Stimulated activated CD4-positive, alpha-beta T cell treated with anti-CD3 and anti-CD28 coated beads, Interleukin-1b, Interleukin-23, amount 100 ng/mL, for 1 hour (primary cell): ENCODE results near the gene GMPPA.

Source experiments
- DNase-seq, 2 donors: peaks; one replicate each; pipeline ENCODE4 v3.0.0-alpha.2; 2020; ENCODE audit warnings: low read depth in 2 of 2

Gene GMPPA

DNA sequence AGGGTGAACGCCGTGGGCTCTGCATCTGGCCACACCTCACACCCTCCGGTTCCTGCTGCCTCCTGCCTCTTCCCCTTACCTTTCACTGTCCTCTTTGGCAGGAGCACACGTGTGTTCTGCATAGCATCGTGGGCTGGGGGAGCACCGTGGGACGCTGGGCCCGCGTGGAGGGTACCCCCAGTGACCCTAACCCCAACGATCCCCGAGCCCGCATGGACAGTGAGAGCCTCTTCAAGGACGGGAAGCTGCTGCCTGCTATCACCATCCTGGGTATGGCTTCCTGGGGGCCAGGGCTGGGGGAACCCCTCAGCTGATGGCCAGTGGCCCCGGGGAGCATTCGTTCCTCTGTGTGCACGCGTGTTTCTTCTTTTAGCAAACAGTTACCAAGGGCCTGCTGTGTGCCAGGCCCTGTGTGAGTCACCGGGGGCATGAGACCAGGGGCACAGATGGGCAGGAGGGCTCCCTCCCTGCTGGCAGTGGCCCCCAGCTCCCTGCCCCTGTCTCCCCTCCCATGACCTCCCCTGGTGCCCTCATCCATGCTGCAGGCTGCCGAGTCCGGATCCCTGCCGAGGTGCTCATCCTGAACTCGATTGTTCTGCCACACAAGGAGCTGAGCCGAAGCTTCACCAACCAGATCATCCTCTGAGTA, 7.6 kb downstream of the GMPPA start:
- no peak for DNase-seq

DNA sequence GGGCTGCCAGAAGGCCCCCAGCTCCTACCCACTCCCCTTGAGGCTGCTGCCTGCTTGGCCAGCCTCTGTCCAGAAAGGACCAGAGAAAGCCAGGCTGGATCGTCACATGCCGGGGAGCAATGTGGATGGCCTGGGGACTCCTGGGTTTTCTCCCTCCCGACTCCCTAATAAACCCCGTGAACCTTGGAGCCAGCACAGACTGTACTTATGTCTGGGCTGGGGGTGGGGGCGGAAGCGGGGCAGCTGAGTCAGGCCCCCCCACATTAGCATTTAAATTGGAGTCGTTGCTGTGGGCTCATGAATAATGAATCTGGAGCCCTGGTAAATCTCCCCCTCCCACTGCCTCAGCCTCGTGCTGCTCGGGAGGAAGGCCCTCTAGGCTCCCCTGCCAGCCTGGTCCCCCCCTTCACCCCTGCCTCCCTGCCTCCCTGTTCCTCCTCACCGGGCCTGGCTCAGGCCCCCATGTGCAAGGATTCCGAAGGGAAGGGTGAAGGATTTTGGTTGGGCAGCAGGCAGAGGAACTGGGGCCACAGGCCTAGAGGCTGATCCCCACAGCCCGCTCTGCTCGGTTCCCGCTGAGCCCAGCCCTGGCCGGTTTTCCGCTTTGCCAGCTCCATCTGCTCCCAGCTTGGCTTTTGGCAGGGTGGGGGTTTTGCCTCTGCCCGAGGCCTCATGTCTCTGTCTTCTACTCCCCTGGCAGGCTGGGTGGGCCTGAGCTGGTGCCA, 8.3 kb downstream of the GMPPA start:
- no peak for DNase-seq

DNA sequence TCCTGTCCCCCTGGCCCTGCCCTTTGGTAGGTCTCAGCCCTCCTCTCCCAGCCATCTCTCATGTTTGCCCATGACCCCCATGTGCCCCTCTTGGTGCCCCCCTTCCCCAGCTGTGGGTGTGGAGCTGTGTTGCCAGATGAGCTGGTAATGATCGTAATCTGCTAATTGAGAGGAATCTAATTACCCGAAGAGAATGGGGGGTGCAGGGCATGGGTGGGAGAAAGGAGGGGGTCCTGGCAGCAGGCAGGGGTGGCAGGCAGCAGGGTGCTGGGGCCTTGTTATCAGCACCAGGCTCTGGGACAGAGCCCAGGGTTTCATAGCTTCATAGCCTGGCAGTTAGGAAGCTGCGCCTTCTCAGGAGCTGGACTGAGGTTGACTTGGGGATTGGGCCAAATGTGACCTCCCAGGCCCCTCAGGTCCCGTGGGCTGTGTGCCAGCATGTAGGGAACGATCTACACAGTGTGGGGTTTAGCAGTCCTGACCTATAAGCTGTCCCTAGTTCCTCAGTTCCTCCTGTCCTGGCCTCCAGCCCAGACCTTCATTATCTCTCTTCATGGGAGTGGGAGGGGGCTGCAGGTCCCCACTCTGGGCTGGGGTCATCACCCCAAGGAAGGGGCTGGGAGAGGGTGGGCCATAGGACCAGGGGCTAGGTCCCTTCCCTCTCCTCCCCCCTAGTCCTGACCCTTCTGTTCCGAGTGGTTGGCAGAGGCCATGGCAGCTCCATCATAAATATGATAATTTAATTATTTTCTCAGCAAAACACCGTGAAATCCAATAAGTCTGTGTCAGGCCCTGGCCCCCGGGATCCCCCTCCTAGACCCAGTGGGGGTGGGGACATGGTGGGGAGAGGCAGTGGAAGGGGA, 9.1 kb downstream of the GMPPA start:
- no peak for DNase-seq

DNA sequence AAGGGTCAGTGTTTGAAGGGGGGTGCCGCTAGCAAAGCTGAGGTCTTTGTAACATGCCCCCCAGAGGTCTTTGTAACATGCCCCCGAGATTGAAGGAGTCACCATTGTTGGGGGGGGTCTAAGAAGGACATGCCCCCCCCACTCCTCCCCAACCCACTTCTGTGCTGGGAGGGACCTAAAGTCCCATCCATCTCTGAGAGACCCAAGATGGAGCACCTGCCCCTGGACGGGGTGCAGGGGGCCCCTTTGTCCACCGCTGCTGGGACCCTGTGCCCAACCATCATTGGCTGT, 9.7 kb downstream of the GMPPA start:
- no peak for DNase-seq

DNA sequence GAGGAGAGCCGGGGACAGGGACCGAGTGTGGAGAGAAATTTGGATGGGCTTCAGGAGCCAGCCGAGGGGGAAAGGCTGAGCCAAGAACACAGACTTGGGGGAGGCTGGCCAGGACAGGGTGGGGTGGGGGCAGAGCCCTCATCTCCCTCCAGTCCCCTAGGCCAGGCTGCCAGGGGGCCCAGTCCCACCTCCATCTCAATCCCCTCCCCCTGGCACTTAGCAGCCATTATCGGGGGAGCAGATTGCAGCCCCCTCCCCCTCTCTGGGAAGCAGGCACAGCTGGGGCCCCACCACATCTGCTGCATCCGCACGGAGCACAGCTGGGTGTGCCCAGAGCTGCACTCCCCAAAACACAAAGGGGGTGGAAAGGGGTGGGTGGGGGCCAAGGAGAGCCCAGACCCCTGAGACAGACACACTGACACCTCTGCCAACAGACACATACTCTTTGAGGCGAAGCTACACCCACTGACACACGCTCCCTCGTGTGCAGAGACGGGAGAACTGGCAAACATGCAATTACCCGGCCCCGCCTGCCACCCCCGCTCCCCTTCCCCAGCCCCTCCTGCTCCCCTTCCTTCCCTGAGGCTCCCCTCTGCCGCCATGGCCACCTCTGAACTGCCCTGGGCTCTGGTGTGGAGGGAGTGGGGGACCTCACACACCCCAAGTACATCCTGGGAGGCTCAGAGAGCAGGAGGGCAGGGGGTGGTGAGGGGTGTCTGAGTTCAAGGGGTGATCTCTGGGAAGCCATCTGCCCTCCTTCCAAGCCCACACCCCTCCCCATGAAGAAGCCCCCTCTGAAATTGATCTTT, 10.5 kb downstream of the GMPPA start:
- DNase-seq = no peak

DNA sequence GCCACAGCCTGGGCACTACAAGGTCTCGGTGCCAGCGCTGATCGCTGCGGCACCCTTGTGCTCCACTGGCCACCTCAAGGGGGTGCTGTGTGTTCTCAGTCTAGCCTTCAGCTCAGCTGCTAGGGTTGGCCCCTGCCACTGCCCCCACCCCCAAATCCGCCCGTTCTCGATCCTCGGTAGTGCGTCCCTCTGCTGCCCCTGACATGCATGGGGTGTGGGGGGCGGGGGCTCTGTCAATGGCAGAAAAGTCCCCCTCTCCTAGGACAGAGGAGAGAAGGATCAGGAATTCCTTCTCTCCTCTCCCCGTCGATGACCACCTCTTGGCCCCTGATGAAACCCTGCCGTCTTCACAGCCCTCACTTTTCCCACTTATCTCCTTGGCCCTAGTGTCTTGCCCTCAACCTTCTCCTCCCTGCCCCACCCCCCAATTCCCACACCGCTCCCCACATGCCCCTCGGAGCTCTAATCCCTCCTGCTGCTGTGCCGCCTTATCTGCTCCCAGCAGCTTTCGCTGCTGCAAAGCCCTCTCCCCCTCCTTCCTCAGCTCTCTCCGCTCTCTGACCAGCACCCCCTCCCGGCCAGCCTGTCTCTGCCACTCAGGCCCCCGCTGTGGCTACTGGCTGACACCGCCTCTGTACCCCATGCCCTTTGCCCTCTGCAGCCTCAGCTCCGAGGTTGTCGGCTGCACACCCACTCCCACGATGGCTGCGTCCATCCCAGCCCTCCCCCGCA, 11.3 kb downstream of the GMPPA start:
- no peak for DNase-seq

DNA sequence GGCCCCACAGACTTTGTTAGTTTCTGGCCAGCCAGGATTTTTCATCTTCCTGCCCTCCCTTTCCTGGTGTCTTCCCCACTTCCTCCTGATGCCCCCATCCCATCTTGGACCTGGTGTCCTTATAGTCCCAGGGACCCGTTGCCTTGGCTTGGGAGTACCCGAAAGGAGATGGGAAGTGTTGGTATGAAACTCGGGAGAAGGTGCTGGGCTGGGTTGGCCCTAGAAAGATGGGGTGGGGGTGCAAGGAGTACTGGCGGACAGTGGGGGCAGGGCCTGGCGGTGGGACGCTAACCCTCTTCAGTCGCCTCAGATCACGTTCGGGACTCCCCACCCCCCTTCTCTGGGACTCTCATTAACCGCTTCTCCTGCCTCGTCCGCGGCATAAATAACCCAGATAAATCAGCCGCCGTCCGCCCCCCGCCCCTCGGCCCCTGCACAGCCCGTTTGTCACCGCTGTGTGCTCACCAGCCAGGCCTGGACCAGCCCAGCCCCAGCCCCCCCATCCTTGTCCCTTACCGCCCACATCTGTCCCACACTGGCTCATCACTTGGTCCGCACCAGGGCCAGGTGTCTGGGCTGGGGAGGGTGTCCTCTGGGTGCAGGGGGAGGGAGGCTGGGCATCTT, 11.9 kb downstream of the GMPPA start:
- no peak for DNase-seq

DNA sequence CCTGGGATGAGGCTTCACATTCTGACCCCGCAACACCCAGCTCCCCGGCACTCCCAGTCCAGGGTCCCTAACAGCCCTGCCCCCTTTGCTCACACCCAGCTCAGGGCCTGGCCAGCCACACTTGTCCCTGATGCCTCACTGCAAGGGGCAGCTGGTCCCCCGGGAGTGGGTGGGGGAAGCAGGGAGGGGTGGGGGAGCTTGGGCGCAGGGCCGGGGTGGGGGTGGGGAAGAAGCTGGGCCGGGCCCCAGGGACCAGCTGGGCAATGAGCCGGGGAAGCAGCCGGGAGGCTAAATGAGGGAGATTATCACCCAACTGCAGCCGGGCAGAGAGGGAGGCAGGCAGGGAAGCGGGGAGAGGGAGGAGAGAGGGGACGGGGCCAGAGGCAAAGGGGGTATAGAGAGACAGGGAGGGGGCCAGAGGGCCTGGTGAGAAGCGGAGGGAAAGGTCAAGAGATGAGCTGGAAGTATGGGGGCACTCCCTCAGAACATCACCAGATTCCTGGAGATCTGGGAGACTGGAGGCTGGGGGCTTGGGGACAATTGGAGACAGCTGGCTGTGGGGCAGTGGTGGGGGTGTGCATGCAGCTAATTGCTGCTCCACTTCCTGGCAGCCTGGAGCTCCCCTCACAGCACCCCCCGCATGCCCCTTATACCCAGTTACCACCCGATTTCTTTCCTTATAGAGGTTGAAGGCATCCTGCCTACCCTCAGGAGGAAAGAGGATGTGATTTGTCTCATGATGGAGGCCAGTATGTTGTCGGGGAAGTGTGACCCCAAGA, 13.0 kb downstream of the GMPPA start:
- DNase-seq = no peak

- no peak for DNase-seq
Observed at GRCh38 chr2:219512524-219513216, 14.0 kb downstream of the GMPPA start.

DNA sequence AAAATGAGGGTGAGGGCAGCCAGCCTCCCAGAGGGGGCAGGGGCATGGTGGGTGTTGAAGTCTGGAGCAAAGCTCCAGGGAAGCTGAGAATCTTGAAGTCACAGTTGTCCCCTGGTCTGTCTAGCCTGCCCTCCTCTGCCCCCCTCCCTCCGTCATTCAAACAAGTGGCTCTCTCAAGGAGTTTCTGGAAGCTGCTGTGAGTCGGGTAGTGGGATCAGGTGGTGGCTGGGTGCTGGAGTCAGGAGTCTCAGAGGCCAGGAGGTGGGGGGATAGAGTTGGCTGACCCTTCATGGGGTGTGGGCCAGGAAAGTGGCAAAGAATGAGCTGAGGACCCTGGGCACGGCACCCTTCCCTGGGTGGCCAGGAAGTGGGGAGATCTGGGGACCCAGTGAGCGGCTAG, 15.1 kb downstream of the GMPPA start:
- DNase-seq = no peak

GRCh38 chr2:219514196-219514761, 15.6 kb downstream of the GMPPA start, which contains the start of gene ASIC4:
ASIC4 (plus strand) TSS chr2:219514482; CDS start chr2:219514725, 243 bp downstream.
- no peak for DNase-seq

DNA sequence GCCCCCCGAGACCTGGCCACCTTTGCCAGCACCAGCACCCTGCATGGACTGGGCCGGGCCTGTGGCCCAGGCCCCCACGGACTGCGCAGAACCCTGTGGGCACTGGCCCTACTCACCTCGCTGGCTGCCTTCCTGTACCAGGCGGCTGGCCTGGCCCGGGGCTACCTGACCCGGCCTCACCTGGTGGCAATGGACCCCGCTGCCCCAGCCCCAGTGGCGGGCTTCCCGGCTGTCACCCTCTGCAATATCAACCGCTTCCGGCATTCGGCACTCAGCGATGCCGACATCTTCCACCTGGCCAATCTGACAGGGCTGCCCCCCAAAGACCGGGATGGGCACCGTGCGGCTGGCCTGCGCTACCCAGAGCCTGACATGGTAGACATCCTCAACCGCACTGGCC, 16.1 kb downstream of the GMPPA start:
- no peak for DNase-seq

DNA sequence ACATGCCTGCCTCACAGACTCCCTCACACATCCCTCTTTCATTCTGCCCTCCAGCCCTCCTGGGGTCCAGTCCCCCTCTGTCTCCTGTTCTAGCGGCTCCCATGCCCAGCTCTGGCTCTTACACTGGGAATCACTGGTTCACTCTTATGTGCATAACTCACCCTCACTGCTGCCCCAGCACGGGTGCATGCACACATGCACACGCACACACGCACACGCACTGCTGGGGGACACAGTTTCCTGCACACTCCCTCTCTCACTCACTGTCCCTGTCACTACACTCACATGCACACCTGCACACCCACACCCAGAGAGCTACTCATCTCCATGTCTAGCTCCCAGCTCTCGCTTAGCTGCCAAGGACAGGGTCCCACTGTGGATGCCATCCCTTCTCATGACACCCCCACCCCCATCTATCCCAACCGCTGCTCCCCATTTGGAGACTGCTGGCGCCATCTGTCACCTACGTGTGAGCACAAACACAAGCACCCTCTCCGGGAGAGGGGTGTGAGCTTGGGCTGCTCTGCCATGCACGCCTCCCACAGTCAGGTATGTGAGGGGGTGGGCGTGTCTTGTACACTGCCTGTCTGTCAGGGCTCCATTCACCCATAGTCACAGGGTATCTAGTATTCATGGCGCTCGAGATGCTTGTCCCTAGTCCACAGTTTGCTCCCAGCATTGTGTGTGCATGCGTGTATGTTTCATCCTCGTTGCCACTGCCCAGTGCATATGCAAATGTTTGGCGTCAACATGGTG, 17.4 kb downstream of the GMPPA start:
- no peak for DNase-seq

DNA sequence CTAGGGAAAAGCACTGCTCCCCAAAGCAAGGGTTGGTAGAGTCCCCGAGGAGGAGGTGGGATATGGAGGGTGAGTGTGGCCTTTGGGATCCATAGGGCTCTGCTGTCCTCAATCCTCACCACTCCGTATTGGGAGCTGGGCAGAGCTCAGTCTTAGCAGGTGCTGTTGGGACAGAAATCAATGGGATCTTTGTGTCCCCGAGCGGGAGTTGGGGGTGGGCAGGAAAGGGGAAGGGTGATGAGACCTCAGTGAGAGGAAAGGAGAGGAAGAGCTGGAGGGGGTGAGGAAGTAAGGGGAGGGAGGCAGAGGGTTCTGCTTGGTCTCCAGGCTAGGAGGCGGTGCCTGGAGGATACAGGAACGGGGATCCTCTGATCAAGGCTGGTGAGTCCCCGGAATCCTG, 18.2 kb downstream of the GMPPA start:
- no peak for DNase-seq

- DNase-seq = no peak
Observed at GRCh38 chr2:219517954-219518778, 19.5 kb downstream of the GMPPA start.

DNA sequence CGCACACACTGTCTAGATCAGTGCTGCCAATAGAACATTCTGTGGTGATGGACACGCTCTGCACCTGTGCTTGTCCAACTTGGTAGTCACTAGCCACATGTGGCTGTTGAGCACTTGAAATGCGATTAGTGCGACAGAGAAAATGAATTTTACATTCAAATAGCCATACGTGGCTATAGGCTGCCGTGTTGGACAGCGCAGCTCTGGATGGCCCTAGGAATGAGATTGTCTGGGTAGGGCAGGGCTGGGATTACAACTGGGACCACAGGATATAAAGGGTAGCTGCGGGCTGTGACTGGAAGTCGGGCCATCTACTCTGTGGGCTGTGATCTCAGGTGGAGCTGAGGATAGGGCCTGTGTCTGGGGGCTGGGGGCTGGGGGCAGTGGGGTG, 20.8 kb downstream of the GMPPA start:
- no peak for DNase-seq

GRCh38 chr2:219520079-219520478, 21.4 kb downstream of the GMPPA start:
- DNase-seq = no peak
